GM19240 (cell line): ENCODE results near the gene FCRL6.

Source experiments
- DNase-seq: peaks from one replicate; pipeline ENCODE4 v3.0.0; 2011; ENCODE audit warnings: low spot score; ENCODE audit not compliant: insufficient read length

The FCRL6 gene

DNA sequence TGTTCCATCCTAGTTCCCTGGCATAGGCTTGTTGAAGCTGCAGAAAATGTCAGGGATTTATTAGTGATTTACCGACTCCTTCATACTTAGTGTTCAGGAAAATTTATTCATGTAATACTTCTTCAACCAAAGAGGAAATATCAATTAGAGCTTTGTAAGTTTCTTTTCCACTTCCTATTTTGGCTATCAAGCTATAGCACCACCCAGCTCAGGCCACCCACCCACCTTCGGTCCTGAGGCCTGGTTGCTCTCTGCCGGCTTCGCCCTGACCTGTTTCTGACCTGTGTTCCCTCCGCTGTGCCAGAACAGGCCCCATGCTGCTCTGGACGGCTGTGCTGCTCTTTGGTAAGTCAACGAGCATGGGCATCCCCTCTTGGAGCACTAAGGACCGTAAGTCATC lies at the start of gene FCRL6:
Gene FCRL6 (plus strand): TSS at position 250 of the 400 bp plus-strand sequence. CDS start 65 bp downstream, at position 315.
- no peak for DNase-seq

- no peak for DNase-seq
These were observed 48.8 kb upstream of the FCRL6 start for GRCh38 chr1:159753386-159753785.

DNA sequence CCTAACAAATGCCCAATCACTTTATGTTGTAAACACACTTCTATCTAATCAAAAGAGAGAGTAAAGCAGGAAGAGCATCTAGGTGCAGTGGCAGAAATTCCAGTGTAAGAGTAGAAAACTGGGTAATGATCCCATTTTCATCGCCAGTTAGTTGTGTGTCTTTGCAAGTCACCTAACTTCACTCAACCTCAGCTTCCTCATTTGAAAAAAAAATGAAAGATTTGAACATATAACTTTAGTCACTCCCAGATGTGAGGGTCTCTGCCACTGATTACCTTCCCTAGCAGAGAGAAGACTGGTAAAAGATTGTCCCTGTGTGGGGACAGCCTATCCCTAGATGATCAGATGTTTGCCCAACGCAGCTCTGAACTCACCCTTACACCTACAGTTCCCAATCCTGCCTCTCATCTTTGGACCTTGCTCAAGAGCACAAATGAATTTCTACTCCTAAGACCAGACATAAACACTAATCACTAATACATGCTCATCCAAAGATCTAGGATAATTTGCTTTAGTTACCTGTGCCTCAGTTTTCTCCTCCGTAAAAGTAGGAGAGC lies 46.6 kb upstream of the FCRL6 start:
- no peak for DNase-seq

DNA sequence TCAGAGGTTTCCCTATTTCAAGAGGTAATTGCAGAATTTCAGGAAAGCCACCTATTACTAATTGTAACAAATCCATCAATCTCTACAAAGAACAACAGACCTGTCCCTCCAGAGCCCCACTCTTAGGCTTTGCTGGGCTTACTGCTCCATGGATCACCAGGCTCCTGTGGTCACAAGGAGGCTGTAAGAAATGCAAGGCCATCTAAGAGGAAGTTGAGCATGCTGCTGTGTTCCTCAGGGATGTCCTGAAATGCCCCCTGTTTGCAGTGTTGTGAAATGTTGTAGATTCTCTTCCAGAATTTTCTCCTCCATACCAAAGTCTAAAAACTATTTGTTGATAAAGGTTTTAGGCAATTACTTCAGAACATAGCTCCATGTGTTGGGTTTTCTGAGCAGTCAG lies 45.8 kb upstream of the FCRL6 start:
- no peak for DNase-seq

DNA sequence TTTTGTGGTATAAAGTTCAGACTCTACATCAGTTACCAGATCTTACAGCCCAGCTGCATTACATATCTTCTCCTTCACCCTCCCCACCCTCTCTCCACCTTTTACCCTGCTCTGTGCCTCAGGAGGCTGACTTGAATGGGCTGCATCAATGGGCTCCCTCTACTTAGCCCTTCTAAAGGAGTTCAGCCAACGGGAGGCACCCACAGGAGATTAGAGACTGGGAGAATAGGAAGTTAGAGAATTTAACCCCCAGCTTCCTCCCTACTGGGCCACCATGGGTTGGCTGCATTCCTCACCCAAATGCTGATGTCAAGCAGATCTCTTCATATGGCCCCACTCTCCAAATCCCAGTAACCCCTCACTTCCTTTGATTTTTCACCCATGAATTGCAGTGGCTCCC lies 38.5 kb upstream of the FCRL6 start:
- DNase-seq: no peak

- no peak for DNase-seq
These were observed 36.4 kb upstream of the FCRL6 start for GRCh38 chr1:159765806-159766205.

GRCh38 chr1:159771127-159771895 lies 30.8 kb upstream of the FCRL6 start:
- no peak for DNase-seq

- no peak for DNase-seq
These were observed 27.7 kb upstream of the FCRL6 start for GRCh38 chr1:159774465-159774864.

- DNase-seq: no peak
These were observed 26.4 kb upstream of the FCRL6 start for GRCh38 chr1:159775716-159776115.

GRCh38 chr1:159778266-159778665 lies 23.9 kb upstream of the FCRL6 start:
- no peak for DNase-seq

- no peak for DNase-seq
These were observed 22.7 kb upstream of the FCRL6 start for GRCh38 chr1:159779403-159779851.

- peak; percentile 83 for DNase-seq
These were observed 21.3 kb upstream of the FCRL6 start, which contains the start of gene DUSP23 for GRCh38 chr1:159780583-159781582. Gene DUSP23, plus strand, starts transcription at chr1:159780962. Its CDS starts 139 bp downstream, at chr1:159781101.

GRCh38 chr1:159781992-159782391 lies 20.2 kb upstream of the FCRL6 start:
- DNase-seq: no peak

DNA sequence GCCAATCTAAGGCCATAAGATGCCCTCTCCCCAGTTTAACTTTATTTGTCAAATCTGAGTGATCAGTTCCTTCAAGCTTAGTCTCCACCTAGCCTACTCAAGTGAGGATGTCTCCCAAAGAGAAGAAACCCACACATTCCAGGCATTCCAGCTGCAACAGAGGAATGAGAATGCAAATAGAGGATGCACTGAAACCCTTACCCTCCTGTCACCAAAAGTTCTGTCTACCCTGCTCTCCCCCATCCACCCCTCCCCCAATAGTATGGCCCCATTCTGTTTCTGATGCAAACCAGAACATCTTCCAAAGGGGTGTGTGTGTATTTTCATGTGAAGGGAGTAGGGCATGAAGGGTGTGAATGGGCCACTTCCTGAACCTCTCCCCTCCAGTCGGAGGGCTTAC lies 18.4 kb upstream of the FCRL6 start:
- DNase-seq: no peak

DNA sequence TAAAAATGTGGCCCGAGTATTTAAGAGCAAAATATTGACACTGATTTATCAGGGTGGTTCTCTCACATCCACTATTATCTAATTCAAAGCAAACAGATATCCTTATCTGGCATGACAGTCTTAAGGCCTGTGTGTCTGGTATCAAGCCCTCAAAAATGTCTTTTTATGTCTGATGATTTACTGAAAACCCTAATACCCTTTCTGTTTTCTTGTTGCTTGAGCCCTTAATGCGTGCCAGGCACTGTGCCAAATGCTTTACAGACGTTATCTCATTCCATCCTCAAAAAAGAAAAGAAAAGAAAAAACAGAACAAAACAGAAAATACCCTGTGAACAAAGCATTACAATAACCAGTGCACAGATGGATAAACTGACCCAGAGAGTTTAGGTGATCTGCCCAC lies 15.7 kb upstream of the FCRL6 start:
- no peak for DNase-seq

DNA sequence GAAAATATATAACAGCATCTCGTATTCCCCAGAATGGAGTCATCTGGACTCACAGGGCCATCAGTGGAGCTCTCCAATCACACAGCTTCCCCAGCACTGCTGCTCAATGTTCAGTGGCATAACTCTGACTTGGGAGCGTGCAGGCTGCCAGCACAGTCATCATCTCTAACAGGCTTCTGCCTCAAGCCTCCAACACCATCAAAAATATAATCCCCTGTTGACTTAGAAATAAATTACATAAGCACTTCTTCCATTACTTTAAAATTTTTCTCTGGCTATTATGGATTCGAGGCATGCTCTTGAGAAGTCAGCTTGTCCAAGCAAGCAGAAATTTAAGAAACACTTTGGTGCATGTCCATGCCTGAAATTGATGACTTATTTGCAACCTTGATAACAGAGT lies 15.2 kb upstream of the FCRL6 start:
- no peak for DNase-seq

DNA sequence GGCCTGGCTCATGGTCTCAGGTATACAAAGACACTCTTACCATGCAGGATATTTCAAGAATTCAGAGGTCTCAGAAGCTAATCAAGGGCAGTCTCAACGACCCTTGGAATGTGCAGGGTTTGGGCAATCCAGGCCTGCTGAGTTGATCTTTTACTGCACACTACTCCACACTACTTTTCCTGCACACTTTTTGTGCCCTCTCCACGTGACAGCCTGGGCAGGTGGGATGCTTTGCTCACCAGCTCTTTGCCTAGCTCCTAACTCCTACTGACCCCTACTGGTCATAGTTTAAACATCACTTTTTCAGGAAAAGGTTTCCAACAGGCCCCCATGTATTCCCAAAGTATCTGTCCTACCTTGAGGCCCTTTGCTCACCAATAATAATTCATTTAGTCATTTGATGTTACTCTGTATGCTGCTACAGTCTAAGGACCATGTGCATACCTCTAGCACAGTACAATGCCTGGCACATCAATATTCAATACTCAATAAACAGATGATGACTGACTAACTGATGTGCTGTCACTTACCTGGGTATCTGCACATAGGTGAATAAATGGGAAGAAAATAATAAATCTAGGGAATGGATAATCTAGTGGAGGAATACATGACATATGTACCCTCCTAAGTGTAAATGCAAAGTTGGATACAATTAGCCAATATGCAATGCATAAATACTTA lies 11.8 kb upstream of the FCRL6 start:
- DNase-seq: no peak

GRCh38 chr1:159791031-159791430 lies 11.1 kb upstream of the FCRL6 start:
- no peak for DNase-seq

DNA sequence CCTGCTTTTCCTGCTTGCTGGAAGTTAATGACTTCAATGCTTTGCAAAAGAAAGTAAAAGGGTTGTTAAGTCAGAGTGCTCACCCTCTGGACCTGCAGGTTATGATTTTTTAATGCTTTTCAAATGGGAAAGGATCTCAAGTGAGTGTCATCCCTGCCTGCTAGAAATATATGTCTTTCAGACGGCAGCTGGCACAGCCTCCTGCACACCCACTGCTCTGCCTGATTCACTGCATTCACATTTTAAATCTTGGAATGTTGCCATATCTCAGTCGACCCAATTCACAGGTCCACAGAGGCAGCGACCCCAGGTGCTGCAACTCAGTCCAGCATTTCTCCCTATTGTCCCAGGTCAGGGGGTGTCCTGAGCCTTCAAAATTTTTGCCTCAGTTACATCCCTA lies 10.7 kb upstream of the FCRL6 start:
- DNase-seq: no peak

DNA sequence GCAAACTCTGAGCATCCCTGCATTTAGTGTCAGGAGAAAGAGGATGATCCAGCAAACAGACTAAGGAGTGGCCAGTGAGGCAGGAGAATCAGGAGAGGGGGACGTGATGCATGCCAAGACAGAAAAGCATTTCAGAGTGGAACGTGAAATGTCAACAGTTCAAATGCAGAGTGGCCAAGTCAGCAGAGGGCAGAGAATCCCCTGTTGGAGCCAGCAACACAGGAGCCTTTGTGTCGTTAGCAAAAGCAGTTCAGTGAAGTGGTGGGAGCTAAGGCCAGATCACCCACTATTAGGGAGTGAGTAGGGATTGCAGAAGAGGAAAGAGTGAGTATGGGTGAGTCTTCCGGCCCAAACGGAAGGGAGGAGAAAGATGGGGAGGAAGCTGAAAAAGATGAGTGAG lies 6.6 kb upstream of the FCRL6 start:
- no peak for DNase-seq

DNA sequence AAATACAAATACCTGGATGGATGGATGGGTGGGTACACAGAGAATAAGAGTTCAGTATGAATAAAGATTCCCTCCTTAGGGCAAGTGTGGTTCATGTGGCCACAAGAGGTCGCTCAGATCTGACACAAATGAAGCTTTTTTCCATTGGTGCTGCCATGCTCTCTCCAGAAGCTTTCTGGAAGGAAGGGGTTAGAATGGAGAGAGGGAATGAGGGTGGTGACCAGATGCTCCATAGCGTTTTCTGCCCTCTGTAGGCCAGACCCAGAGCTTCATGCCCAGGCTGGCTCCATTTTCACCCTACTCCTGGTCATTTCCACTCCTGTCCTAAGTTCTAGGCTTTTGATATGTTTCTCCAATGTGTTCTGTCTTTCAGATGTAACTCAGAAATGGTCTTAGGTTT lies 3.3 kb upstream of the FCRL6 start:
- peak; percentile 48 for DNase-seq
